Measurements from ENCODE around the gene NUMBL.
"Not testable (repeated sequence)": the region's sequence is repeated elsewhere in the genome, so short reads cannot be mapped to it uniquely, and the experiment has no call there.

Gene NUMBL

DNA sequence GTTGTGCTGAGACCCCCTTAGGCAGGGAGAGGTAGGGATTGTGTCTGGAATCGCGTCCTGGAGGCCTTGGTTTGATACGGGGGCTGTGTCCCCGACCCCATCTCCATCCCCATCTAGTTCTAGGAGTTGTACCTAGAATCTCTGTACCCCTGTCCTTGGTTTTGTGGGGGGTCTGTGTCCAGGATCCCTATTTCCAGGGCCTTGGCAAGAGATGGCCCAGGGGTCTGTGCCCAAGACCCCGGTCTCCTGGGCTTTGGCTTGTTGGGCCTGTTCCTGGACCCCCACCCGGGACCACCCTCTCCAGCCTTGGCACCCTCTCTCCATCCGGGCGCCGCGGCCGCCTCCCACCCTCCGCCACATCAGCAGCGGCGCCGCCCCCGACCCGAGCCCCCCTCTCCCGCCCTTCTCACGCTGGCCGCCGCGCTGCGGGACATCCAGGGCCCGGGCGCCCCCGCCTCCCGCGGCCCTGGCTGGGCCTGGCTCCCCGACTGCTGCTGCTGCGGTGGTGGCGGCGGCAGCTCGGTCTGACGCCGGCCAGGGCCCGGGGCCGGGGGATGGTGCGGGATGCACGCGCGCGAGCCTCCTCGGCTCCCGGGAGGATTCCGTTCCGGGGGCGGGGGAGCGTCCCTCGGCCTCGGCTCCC lies at the start of gene NUMBL:
Gene NUMBL (minus strand): TSS at position 602 of the 643 bp plus-strand sequence. CDS start 168 bp downstream, at position 434.
- no peak for DNase-seq (ENCODE audit: low read depth in 2 of 3, low spot score in 1 of 3)

DNA sequence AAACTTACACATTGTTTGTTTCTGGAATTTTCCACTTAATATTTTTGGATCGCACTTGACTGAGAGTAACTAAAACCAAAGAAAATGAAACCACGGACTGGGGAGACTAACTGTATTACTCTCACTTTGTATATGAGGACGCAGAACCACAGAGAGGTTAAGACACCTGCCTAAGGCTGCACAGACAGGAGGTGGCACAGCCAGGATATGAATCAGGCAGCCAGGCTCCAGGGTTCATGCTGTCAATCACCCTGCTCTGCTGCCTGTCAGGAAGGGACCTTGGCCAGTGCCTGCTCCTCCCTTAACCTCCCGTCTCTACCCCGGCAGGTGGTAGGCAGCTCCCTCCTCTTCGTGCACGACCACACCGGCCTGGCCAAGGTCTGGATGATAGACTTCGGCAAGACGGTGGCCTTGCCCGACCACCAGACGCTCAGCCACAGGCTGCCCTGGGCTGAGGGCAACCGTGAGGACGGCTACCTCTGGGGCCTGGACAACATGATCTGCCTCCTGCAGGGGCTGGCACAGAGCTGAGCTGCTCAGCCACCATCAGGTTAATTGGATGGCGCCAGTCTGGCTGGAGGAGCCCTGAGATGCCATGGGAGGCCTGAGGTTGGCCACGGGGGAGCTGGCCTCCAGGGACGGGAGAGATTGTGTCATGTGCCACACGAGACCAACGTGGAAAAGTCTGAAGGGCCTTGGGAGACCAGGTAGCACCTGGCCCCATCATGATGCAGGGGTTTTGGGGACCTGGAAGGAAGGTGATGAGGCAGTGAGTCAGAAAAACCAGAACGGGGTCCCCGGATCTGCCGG lies 48.8 kb upstream of the NUMBL start:
- DNase-seq (ENCODE audit: low read depth in 2 of 3, low spot score in 1 of 3), result no peak

DNA sequence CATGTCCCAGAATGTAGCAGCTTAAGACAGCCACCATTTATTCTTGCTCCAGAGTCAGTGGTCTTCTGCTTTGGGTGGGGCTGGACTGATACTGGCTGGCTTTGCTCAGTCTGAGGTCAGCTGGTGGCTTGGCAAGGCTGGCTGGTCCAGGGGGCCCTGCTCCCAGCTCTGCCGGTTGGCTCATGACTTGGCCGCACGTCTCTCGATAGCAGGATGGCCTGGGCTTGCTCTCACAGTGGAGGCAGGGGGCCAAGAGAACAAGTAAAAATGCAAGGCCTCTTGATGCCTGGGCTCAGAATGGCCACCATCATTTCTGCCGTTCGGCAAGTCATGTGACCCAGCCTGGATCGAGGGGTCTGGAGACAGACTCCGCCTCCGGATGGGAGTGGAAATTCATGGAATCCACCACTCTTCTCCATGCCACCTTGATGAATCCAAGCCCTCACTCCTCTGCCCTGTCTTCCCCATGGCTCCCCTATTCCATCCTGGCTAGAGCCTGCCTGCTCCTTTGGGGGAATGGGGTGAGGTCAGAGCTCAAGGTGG lies 46.7 kb upstream of the NUMBL start:
- no peak for DNase-seq (ENCODE audit: low read depth in 2 of 3, low spot score in 1 of 3)

DNA sequence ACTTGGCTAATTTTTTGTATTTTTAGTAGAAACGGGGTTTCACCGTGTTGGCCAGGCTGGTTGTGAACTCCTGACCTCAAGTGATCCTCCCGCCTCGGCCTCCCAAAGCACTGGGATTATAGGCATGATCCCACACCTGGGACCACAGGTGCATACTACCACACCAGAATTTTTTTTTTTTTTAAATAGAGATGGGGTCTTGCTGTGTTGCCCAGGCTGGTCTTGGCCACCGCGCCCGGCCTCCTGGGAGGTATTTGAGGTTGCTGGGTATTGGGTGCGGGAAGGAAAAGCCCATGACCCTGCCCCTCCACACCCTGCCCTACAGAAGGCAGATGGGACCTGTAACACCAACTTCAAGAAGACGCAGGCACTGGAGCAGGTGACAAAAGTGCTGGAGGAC lies 46.2 kb upstream of the NUMBL start:
- no peak for DNase-seq (ENCODE audit: low read depth in 2 of 3, low spot score in 1 of 3)

DNA sequence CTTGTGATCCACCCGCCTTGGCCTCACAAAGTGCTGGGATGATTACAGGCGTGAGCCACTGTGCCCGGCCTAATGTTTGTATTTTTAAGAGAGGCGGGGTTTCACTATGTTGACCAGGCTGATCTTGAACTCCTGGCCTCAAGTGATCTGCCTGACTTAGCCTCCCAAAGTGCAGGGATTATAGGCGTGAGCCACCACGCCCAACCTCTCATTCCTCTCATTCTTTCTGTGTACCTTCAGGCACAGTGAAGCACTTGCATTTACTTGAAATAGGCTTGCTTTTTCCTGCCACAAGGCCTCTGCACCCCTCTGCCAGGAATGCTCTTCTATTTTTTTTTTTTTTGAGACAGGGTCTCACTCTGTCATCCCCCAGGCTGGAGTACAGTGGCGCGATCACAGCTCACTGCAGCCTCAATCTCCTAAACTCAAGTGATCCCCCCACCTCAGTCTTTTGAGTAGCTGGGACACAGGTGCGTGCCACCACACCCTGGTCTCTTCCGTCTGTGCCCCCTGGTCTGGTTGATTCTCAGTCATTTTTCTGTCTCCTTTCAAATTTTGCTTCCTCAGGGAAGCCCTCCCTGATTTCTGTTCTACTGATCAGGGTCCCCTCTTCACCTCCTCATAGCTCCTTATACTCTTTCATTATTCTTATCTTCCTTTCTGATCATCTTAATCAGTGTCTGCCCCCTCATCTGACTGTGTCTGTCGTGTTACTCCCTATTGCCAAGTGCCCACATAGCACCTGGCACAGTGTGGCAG lies 44.7 kb upstream of the NUMBL start:
- no peak for DNase-seq (ENCODE audit: low read depth in 2 of 3, low spot score in 1 of 3)

DNA sequence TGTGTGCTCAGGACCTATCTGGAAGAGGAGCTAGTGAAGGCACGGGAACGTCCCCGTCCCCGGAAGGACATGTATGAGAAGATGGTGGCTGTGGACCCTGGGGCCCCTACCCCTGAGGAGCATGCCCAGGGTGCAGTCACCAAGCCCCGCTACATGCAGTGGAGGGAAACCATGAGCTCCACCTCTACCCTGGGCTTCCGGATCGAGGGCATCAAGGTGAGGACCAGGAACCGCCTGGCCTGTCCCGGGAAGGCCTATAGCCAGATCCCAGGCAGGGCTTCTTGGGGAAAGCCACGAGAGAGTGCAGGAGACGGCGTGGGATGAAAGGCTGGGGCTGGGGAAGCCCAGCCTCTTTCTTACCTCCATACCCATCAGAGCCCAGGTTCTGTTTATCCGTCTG lies 42.7 kb upstream of the NUMBL start:
- no peak for DNase-seq (ENCODE audit: low read depth in 2 of 3, low spot score in 1 of 3)

DNA sequence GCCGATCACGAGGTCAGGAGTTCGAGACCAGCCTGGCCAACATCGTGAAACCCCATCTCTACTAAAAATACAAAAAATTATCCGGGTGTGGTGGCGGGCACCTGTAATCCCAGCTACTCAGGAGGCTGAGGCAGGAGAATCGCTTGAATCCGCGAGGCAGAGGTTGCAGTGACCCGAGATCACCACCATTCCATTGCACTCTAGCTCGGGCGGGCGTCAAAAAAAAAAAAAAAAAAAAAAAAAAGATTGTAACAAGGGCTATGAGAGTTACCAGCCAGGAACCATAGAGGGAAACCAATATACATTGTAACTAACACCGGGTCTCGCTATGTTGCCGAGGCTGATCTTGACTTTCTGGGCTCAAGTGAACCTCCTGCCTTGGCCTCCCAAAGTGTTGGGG lies 41.9 kb upstream of the NUMBL start:
- DNase-seq (ENCODE audit: low read depth in 2 of 3, low spot score in 1 of 3), result not testable (repeated sequence)

DNA sequence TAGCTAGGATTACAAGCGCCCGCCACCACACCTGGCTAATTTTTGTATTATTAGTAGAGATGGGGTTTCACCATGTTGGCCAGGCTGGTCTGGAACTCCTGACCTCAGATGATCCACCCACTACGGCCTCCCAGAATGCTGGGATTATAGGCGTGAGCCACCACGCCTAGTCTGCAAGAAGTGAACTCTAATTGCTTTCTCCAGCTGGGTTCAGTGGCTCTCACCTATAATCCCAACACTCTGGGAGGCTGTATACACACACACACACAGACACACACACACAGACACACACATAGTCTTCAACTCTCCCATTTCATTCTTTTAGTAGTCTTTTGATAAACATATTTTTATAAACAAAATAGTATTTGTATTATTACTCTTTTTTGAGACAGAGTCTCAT lies 39.6 kb upstream of the NUMBL start:
- not testable (repeated sequence) for DNase-seq (ENCODE audit: low read depth in 2 of 3, low spot score in 1 of 3)

DNA sequence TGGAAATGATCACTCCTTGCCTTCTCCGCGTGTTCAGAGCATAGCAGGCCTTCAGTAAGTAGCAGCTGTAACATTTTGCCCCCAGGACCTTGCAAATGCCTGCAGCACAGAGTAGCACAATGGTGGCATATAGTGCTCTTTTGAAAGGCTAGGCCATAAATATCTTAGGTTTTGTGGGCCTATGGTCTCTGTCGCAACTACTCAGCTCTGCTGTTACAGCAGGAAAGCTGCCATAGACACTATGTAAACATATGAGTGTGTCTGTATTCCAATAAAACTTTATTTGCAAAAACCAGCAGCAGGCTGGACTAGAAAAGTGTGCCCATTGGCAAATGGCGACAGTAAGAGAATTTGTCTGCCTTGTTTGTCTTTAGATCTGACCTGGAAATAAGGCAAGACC lies 35.8 kb upstream of the NUMBL start:
- DNase-seq (ENCODE audit: low read depth in 2 of 3, low spot score in 1 of 3), result no peak

DNA sequence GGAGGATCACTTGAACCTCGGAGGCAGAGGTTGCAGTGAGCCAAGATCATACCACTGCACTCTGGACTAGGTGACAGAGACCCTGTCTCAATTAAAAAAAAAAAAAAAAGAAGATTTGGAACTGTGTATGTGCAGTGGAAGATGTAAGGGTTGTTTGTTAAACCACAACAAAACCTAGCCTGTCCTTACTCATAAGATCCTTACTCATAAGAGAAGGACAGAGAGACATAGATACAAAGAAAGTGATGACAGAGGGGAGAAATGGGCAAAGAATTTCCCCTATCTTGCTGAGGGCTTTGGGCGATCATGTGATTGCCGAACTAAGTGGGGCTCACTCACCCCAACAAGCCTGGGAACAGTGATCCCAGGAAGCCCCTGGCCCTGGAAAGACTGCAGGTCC lies 34.4 kb upstream of the NUMBL start:
- DNase-seq (ENCODE audit: low read depth in 2 of 3, low spot score in 1 of 3), result no peak

DNA sequence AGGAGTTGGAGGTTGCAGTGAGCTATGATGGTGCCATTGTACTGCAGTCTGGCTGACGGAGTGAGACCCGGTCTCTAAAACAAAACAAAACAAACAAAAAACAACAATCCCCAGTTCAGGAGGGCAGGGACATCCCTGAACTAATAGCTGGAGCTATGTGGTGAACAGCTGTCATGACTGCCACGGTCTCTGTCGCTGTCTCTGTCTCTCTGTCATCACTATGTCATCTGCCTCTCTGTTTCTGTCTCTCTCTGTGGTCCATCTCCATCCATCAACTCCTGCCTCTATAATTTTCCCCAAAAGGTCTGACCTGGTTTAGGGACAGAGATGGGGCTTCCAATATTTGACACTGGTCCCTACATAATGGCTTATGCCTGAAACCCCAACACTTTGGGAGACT lies 33.9 kb upstream of the NUMBL start:
- no peak for DNase-seq (ENCODE audit: low read depth in 2 of 3, low spot score in 1 of 3)

DNA sequence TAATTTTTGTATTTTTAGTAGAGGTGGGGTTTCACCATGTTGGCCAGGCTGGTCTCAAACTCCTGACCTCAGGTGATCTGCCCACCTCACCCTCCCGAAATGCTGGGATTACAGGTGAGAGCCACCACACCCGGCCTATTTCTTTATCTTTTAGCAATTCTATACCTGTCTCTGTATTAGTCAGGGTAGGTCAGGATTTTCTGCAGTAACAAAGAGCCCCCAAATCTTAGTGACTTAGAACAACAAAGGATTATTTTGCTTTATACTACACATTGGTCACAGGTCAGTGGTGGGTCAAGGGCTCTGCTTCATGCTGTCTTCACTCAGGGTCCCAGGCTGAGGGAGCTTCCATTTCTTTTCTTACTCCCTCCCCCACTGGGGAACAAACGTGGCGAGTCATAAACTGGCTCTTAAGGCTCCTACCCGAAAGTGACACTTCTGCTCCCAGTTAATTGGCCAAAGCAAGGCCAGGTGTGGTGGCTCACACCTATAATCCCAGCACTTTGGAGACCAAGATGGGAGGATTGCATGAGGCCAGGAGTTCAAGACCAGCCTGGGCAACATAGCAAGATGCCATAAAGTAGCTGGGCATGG lies 33.3 kb upstream of the NUMBL start:
- no peak for DNase-seq (ENCODE audit: low read depth in 2 of 3, low spot score in 1 of 3)

DNA sequence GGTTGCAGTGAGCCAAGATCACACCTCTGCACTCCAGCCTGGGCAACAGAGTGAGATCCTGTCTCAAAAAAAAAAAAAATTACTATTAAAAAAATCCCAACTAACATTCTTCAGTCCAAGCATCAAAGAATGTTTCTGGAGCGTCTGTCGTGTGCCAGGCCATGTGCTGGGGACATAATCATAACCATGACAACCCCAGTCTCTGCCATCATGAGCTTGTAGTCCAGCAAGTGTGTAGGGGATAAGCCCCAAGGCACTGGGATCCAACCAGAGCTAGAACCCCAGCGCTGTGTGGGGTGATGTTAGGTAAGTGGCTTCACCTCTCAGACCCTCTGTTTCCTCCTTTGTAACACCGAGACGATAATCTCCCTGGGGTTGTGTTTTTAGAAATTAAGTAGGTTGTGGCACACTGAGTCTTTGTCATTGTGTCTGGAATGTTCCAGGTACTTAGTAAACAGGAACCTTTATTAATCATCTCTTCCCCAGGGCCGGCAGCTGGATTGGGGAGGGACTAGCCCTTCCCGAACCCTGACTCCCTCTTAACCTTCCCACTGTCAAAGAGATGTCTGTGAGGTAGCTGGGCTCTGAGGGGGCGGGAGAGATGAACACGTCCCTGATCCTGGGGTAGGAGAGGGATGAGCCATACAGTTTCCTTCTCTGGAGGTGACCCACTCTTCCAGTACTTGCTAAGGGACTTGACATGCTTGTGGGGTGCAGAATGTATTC lies 31.6 kb upstream of the NUMBL start:
- DNase-seq (ENCODE audit: low read depth in 2 of 3, low spot score in 1 of 3), result no peak

DNA sequence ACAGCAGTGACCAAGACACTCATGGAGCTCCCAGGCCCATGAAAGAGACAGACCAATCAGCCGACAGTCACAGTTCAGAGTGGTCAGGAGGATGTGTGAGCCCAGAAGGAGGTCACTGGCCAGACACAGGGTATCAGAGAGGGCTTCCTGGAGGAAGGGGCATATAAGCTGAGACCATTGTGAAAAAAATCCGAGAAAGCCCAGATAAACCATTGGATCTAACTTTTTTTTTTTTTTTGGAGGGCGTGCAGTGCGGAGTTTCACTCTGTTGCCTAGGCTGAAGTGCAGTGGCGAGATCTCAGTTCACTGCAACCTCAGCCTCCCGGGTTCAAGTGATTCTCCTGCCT lies 30.7 kb upstream of the NUMBL start:
- no peak for DNase-seq (ENCODE audit: low read depth in 2 of 3, low spot score in 1 of 3)

DNA sequence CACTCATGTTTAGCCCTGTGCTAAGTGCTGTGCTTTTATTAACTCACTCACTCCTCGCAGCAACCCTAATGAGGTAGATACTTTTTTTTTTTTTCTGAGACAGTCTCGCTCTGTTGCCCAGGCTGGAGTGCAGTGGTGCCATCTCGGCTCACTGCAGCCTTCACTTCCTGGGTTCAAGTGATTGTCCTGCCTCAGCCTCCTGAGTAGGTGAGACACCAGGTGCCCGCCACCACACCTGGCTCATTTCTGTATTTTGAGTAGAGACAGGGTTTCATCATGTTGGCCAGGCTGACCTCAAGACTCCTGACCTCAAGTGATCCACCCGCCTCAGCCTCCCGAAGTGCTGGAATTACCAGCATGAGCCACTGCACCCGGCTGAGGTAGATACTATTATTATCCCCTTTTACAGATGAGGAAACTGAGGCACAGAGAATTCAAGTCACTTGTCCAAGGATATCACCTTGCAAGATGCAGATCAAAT lies 29.0 kb upstream of the NUMBL start:
- DNase-seq (ENCODE audit: low read depth in 2 of 3, low spot score in 1 of 3), result no peak

DNA sequence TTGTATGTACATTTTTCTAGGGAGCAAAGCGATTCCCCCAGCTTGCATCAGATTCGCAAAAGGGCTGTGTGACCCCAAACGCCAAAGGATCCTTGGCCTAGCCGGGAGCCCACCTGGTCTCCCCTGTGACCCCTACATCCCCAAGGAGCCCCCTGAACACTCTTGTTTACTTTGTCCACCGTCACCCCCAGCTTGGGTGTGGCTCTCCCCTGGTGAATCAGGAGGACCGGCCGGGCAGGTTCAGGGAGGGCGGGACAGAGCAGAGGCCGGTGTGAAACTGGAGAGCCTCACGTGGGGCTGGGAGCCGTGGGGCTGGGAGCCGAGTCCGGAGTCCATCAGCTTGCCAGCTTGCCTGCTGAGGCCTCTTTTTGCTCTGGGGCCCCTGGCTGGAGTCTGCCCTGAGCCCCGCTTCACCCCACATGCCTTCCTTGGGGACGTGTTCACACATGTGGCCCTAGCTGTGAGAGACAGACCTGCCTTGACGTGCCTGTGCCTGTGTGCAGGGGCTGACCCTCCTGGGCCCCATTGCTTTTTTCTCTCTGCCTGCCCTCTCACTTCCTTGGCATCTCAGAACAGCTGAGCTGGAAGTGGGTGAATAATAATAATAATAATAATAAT lies 28.4 kb upstream of the NUMBL start:
- DNase-seq (ENCODE audit: low read depth in 2 of 3, low spot score in 1 of 3), result no peak

DNA sequence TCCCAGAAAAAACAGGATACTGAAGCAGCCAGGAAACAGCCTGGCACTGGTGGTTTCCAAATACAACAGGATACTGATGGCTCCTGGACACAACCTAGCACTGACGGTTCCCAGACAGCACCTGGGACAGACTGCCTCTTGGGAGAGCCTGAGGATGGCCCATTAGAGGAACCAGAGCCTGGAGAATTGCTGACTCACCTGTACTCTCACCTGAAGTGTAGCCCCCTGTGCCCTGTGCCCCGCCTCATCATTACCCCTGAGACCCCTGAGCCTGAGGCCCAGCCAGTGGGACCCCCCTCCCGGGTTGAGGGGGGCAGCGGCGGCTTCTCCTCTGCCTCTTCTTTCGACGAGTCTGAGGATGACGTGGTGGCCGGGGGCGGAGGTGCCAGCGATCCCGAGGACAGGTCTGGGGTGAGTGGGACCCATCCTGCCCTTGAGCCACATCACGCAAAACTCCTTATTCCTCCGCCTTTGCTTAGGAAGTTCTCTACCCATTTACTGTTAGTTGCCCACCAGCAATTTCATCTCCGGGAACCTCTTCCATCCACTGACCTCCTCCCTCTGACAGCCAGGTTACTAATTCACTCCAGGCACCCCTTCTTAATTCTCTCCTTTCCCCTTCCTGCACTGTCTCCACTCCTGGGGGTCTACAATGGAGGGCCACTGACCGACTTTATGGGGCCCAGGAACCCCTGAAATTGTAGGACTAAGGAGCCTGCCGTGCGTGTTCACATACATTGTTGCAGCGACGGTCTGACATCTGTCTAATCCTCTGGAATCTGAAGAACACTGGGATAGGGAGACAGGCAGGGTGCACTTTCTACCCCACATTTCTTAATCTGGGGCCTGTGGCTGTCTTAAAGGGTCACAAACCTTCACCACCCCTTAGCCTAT lies 27.7 kb upstream of the NUMBL start:
- no peak for DNase-seq (ENCODE audit: low read depth in 2 of 3, low spot score in 1 of 3)

DNA sequence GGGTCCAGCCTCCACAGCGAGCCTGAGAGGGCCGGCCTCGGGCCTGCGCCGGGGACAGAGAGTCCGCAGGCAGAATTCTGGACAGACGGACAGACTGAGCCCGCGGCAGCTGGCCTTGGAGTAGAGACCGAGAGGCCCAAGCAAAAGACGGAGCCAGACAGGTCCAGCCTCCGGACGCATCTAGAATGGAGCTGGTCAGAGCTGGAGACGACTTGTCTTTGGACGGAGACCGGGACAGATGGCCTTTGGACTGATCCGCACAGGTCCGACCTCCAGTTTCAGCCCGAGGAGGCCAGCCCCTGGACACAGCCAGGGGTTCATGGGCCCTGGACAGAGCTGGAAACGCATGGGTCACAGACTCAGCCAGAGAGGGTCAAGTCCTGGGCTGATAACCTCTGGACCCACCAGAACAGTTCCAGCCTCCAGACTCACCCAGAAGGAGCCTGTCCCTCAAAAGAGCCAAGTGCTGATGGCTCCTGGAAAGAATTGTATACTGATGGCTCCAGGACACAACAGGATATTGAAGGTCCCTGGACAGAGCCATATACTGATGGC lies 27.0 kb upstream of the NUMBL start:
- DNase-seq (ENCODE audit: low read depth in 2 of 3, low spot score in 1 of 3), result no peak
